ENCODE data around the gene ZNF689. TPM values are rescaled to one million over a fixed set of nuclear protein-coding genes. Genes with fewer than 3 reads are reported as not detected.

The ZNF689 gene
- total and polyA plus RNA-seq, 8 donors, result 2.9 to 6.1 (median 4.8) TPM

- H3K36me3 ChIP-seq, result peaks cover 0 to 27% (median 9%) of the 10 kb centered on the region in 3 donors
- H3K4me1 ChIP-seq, result peaks cover 18 to 30% (median 26%) of the 10 kb centered on the region in 3 donors
- peak overlapping the region; percentile 15 to 50 (median 26) for H3K4me3 ChIP-seq
- no peak for FAIRE-seq
- WGBS, 2 donors, result 27 to 28% methylated on average over 32 of the region's 32 CpGs
- H3K9me3 ChIP-seq, result no peaks in the 10 kb centered on the region
- no peak for ATAC-seq
- TF ChIP-seq CTCF (IDR thresholded peaks at IDR 0.05), result no peak
- peak in 2 of 6 donors; percentile 40 to 43 for DNase-seq
- peak overlapping the region; percentile 74 to 91 (median 82) for H3K27ac ChIP-seq
- intact Hi-C loops (cut with DNase I), result no loop called here
- no peaks in the 10 kb centered on the region for H3K27me3 ChIP-seq
These were observed 47.0 kb upstream of the ZNF689 start for GRCh38 chr16:30656974-30657865.

- WGBS, 2 donors, result 94 to 96% methylated on average over 8 of the region's 8 CpGs
- ATAC-seq (no peak), DNase-seq (no peak), FAIRE-seq (no peak)
- intact Hi-C loops (cut with DNase I), result no loop called here
- Histone ChIP-seq H3K4me3 (no peak overlapping the region), H3K27ac (peak overlapping the region in 1 of 4 donors; percentile 84), H3K36me3 (peaks cover 0 to 26% (median 9%) of the 10 kb centered on the region in 3 donors), H3K4me1 (peaks cover 24 to 33% (median 29%) of the 10 kb centered on the region in 3 donors), H3K9me3 (no peaks in the 10 kb centered on the region), H3K27me3 (no peaks in the 10 kb centered on the region)
- no peak for TF ChIP-seq CTCF (IDR thresholded peaks at IDR 0.05)
These were observed 46.2 kb upstream of the ZNF689 start for GRCh38 chr16:30656388-30656787.

GRCh38 chr16:30655815-30656347, 45.7 kb upstream of the ZNF689 start:
- peaks cover 0 to 26% (median 9%) of the 10 kb centered on the region in 3 donors for H3K36me3 ChIP-seq
- H3K9me3 ChIP-seq, result no peaks in the 10 kb centered on the region
- WGBS, 2 donors, result 93 to 95% methylated on average over 12 of the region's 12 CpGs
- FAIRE-seq, result no peak
- TF ChIP-seq CTCF (IDR thresholded peaks at IDR 0.05), result no peak
- DNase-seq, result peak in 2 of 6 donors; percentile 35 to 42
- intact Hi-C loops (cut with DNase I), result no loop called here
- ATAC-seq, result no peak
- H3K4me3 ChIP-seq, result no peak overlapping the region
- no peak overlapping the region for H3K27ac ChIP-seq
- H3K27me3 ChIP-seq, result no peaks in the 10 kb centered on the region
- peaks cover 20 to 28% (median 24%) of the 10 kb centered on the region in 3 donors for H3K4me1 ChIP-seq

GRCh38 chr16:30654856-30655255, 44.7 kb upstream of the ZNF689 start:
- H3K27me3 ChIP-seq, result no peaks in the 10 kb centered on the region
- no peak overlapping the region for H3K27ac ChIP-seq
- H3K4me1 ChIP-seq, result peaks cover 14 to 19% (median 18%) of the 10 kb centered on the region in 3 donors
- 89 to 93% methylated on average over 18 of the region's 18 CpGs for WGBS, 2 donors
- ATAC-seq (no peak), FAIRE-seq (no peak), DNase-seq (peak in 3 of 6 donors; percentile 20 to 71 (median 45))
- intact Hi-C loops (cut with DNase I), result no loop called here
- no peak overlapping the region for H3K4me3 ChIP-seq
- H3K9me3 ChIP-seq, result no peaks in the 10 kb centered on the region
- peaks cover 0 to 26% (median 9%) of the 10 kb centered on the region in 3 donors for H3K36me3 ChIP-seq
- TF ChIP-seq CTCF (IDR thresholded peaks at IDR 0.05), result no peak
